Measurements from ENCODE around the gene FADS2.

DNA sequence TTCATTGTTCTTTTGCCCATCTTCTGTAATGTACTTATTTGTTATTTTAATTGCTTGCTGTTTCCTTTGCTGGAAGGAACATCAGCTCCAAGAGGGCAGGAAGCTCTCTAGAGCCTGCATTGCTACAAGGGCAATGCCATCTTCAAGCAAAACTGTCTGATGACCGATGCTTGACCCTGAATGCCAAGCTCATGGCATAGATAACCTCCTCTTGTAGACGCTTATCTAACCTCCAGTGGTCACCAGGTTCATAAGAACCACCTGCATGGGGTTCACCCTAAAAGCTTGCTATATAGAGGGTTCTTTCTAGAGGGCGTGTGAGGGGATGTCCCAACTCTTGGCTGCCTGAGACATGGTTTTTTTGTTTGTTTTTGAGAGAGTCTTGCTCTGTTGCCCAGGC, 46.8 kb downstream of the FADS2 start:
- TF ChIP-seq TAF1 (IDR thresholded peaks at IDR 0.05; ENCODE audit: borderline replicate concordance, low read depth, low read length) (no peak), POLR2A (IDR thresholded peaks at IDR 0.05; ENCODE audit: low read depth, low read length) (no peak), POLR2AphosphoS5 (IDR thresholded peaks at IDR 0.05; ENCODE audit: low read depth, low read length) (no peak)

All from GM12892 (cell line).